Measurements from ENCODE around the gene FANK1. TPM values are rescaled to one million over a fixed set of nuclear protein-coding genes. Genes with fewer than 3 reads are reported as not detected.

FANK1 gene
- polyA plus RNA-seq, 1 of the 3 experiments (the other 2 are of a cell fraction), result 12.3 TPM

GRCh38 chr10:125857185-125857760 lies 39.1 kb upstream of the FANK1 start (continued):
- TF ChIP-seq IRF3 (IDR thresholded peaks at IDR 0.05; ENCODE audit: low read depth, low read length) (no peak), GABPA (IDR thresholded peaks at IDR 0.05; ENCODE audit: low read depth) (no peak)

- no peaks in the 10 kb centered on the region for H3K27me3 ChIP-seq (ENCODE audit: insufficient read depth)
- H3K4me1 ChIP-seq (ENCODE audit: control insufficient read depth in 1 of 2, insufficient read depth in 2 of 2, low read depth in 1 of 2, low read length in 1 of 2), result no peaks in the 10 kb centered on the region
- no peaks in the 10 kb centered on the region for H4K20me1 ChIP-seq (ENCODE audit: insufficient read depth)
- H3K4me3 ChIP-seq (ENCODE audit: low read depth in 2 of 2, low read length in 1 of 2), result no peak overlapping the region
- ChIA-PET POLR2A (no interaction called here), CTCF (interaction anchor here (1.4 kb wide), 1 partner anchor 9 kb away, joined by 5 read pairs; no protein-coding TSS in a partner anchor)
- H3K9me2 ChIP-seq, result no peaks in the 10 kb centered on the region
- 91% methylated on average over 4 of the region's 4 CpGs for WGBS (ENCODE audit: low lambda C conversion rate)
- no peaks in the 10 kb centered on the region for H3K79me2 ChIP-seq (ENCODE audit: insufficient read depth)
- H3F3A ChIP-seq (replicated peaks; ENCODE audit: insufficient read depth), result no peaks in the 10 kb centered on the region
- TF ChIP-seq RAD21 (IDR thresholded peaks at IDR 0.05; ENCODE audit: low read length) (no peak), EZH2phosphoT487 (IDR thresholded peaks at IDR 0.05; ENCODE audit: borderline replicate concordance, low read depth) (no peak), YY1 (IDR thresholded peaks at IDR 0.05; ENCODE audit: low read depth) (no peak), RXRA (IDR thresholded peaks at IDR 0.05; ENCODE audit: borderline replicate concordance, low read depth) (no peak), EP300 (IDR thresholded peaks at IDR 0.05; ENCODE audit: borderline replicate concordance in 1 of 2, low read depth in 1 of 2, low read length in 1 of 2) (no peak), PBX3 (IDR thresholded peaks at IDR 0.05) (no peak), FOXM1 (IDR thresholded peaks at IDR 0.05; ENCODE audit: low read depth) (no peak), CTCF (IDR thresholded peaks at IDR 0.05) (no peak), NRF1 (IDR thresholded peaks at IDR 0.05; ENCODE audit: low read depth, low read length) (no peak), POLR2AphosphoS5 (IDR thresholded peaks at IDR 0.05; ENCODE audit: low read depth, low read length) (no peak), SIN3A (IDR thresholded peaks at IDR 0.05; ENCODE audit: borderline replicate concordance, low read depth, low read length) (no peak), RFX5 (IDR thresholded peaks at IDR 0.05; ENCODE audit: low read length) (no peak), MAX (IDR thresholded peaks at IDR 0.05; ENCODE audit: low read depth) (no peak), USF2 (IDR thresholded peaks at IDR 0.05; ENCODE audit: borderline replicate concordance, low read depth, low read length) (no peak), FOSL2 (IDR thresholded peaks at IDR 0.05; ENCODE audit: borderline replicate concordance, low read depth) (no peak), JUND (IDR thresholded peaks at IDR 0.05) (no peak)
- no peak overlapping the region for H3K27ac ChIP-seq (ENCODE audit: low read depth in 2 of 2, low read length in 1 of 2)
- H2AFZ ChIP-seq (ENCODE audit: low read depth), result no peak overlapping the region
- H3K9me3 ChIP-seq, result no peaks in the 10 kb centered on the region
- DNase-seq, result no peak
- peaks cover 12 to 36% of the 10 kb centered on the region in 2 experiments for H3K36me3 ChIP-seq (replicated peaks in 1 of 2; ENCODE audit: control insufficient read depth in 1 of 2, insufficient read depth in 2 of 2, low read length in 1 of 2)
- H3K9ac ChIP-seq, result no peak overlapping the region
- no peak overlapping the region for H3K4me2 ChIP-seq
Measured at GRCh38 chr10:125859128-125859817, 37.1 kb upstream of the FANK1 start.

Measured in SK-N-SH (cell line).